NCI-H226 (cell line): Measurements from ENCODE around the gene GFOD1.

Experiments used
- DNase-seq: peaks from one replicate; pipeline ENCODE4 v3.0.0-alpha.2; 2015

Gene GFOD1

GRCh38 chr6:13485923-13486562 is 1.4 kb downstream of the GFOD1 start:
- peak; percentile 54 for DNase-seq

GRCh38 chr6:13485303-13485702 is 2.1 kb downstream of the GFOD1 start:
- no peak for DNase-seq

DNA sequence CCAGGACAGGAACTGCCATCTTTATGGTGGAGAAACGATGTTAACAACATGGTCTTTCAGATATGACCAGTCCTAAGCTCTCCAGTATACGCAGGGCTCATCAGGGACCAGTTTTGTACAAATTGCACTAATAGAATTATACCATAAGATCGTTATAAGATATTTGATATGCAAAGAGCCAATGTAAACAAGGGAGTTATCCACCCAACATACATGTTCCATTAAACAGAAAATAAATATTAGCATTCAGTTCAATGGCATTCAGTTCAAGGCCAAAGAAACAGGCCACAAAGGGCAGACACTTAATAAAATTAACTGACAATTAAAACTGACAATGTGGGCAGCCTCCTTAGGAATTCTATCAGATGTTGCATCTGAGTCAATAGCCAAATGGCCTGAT is 2.6 kb downstream of the GFOD1 start:
- DNase-seq = no peak

DNA sequence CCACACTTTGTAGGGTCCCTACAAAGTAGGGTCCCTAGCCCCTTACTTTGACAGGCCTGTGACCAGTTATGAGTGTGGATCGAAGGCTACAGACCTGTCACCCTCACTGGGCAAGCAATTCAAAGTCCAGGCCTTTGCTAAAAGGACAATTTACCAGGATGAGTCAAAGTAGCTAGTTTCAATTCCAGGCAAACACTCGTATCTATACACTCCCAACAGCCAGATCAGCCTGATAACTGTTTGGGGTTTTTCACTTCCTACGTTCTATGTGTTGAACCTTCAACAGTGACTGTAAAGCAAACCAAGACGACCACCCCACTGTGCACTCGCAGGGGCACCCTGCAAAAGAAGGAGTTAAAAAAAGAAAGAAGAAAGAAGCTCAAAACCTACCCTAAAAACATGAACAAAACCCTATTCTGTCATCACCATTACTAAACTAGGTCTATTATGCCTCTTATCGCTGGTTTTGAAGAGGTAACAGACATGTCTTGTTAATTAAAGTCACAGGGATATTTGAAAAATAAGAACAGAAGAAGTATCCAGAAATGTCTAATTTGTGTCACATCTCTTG is 3.2 kb downstream of the GFOD1 start:
- DNase-seq = no peak

GRCh38 chr6:13480631-13481501 is 6.5 kb downstream of the GFOD1 start:
- peak; percentile 71 for DNase-seq

GRCh38 chr6:13479971-13480434 is 7.4 kb downstream of the GFOD1 start:
- peak; percentile 43 for DNase-seq

- DNase-seq = no peak
These were observed 8.1 kb downstream of the GFOD1 start for GRCh38 chr6:13479206-13479800.

DNA sequence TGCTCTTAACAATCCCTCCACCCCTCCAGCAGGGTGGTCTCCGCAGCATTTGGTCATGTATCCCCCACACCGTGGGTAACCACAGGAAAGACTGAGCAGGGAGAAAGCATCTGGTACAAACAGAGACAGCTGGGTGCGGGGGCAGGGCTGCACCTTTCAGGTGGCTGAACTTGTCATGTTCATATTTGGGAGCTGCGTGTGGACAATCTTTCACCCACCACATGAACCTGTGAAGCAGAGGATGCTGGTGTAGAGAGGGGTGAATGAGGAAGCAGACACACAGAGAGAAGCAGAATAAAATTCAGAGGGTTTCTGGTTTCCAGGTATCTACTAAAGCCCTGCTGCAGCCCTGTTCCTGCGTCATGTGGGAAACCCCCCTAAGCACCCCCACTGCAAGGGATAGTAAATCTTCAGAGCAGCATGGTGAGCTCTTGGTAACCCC is 8.9 kb downstream of the GFOD1 start:
- no peak for DNase-seq

GRCh38 chr6:13474787-13475186 is 12.6 kb downstream of the GFOD1 start:
- no peak for DNase-seq

DNA sequence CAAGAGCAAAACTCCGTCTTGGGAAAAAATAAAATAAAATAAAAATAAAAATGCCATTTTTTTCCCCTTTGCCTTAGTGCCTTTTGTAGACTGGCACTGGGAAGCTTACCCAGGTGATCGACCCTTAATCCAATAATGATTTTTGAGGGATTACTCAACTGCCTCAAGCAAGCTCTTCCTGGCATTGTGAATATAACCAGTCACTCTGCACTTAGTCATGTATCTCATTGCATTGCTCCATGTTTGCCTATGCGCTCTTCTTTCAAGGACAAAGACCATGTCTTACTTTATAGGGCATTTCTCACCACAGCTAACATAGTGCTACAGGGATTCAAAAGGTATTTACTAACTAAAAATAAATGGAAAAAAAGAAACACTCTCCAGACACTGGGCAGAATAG is 13.0 kb downstream of the GFOD1 start:
- no peak for DNase-seq

- DNase-seq = no peak
These were observed 13.6 kb downstream of the GFOD1 start for GRCh38 chr6:13473768-13474165.

DNA sequence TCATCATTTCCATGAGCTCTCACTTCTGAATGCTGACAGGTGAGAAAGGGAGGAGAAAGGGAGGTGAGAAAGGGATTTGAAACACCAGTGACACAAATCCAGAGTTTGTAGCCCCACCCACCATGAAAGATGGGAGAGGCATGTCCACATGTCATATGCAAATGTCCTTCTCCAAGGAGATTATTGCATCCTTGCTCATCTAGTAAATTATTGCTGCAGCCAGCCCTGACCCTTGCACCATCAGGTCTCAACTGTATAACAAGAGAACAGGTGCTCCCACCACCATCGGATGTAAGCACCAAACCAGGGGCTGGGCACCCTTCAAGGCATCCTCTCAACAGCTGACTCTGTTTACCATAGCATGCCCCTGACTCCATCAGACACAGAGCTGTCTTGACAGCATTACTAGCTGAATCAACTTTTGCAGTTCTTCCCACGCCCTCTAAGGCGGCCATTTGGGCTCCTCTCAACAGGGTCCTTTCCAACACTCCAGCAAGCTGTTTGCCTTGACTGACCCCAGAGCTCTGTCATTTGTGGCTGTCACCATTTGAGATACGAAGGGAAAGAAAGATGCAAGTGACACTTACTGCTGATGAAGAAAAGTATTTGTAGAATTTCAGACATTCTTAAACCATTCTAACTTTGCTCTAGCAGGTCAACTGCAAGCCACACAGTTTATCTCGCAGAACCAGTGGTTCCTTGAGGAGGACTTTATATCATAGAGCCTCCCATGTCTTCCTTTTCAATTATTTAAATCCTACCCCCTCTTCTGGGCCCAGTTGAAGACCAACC is 14.2 kb downstream of the GFOD1 start:
- DNase-seq = no peak

DNA sequence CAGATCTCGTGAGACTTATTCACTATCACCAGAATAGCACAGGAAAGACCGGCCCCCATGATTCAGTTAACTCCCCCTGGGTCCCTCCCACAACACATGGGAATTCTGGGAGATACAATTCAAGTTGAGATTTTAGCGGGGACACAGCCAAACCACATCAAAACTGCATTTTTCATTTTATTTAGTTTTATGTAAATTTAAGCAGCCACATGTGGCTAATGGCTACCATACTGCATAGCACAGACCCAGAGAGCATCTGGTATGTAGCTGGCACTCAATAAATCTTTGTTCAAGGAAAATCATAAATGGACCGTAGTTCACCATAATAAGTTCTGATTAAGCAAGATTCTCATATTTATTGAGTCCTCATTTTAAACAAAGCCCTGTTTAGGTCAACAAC is 15.3 kb downstream of the GFOD1 start:
- DNase-seq = no peak

- DNase-seq = no peak
These were observed 16.2 kb downstream of the GFOD1 start for GRCh38 chr6:13471184-13471583.

GRCh38 chr6:13470238-13471140 is 16.9 kb downstream of the GFOD1 start:
- DNase-seq = no peak

DNA sequence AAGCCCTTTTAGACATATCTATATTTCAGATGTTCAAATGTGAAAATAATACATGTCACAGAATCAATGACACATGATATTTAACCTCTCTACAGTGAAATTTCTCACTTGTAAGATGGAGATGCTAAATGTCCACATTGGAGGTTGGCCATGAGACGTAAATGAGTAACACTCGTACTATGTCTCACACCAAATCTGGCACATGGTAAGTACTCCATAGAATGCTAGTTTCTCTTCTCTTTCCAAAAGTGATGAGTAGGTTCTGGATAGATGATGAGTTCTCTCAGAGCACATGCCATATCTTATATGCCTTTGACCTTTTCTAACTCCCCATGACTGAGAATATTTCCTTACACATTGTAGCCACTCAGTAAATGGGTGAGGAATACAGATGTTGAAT is 17.7 kb downstream of the GFOD1 start:
- DNase-seq = no peak

DNA sequence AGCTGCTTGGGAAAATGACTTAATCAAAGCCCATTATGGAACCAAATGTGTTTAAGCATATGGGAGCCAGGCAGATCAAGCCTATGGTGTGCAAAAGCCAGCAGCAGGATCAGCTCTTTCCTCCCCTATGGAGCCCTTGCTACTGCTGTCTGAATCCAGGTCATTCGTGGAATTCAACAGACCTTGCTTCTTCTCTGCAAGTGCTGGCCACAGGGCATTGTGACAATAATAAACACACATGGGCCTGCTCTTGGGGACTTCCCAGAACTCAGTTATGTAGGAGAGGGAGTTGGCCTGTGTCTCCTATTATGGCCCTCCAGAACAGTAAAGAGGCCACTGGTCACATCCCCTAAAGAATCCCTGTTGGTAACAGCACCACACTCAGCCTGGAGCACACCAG is 18.6 kb downstream of the GFOD1 start:
- no peak for DNase-seq

DNA sequence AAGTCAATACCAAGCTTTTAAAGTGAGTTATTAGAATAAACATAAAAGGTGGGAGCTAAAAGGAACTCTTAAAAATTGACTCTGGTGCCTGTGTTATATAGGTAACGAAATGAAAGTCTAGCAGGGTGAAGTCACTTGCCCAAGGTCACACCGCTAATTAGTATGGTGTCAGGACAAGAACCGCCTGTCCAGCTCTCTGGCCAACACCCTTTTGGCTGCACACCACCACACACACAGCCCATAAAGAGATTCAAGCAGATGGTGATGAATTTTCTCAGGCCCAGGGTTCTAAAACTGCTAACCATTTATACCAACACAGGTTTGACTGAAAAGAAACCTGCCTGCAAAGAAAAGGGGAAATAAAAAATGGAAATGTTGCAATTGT is 20.2 kb downstream of the GFOD1 start:
- no peak for DNase-seq

GRCh38 chr6:13466304-13467215 is 20.8 kb downstream of the GFOD1 start:
- no peak for DNase-seq

DNA sequence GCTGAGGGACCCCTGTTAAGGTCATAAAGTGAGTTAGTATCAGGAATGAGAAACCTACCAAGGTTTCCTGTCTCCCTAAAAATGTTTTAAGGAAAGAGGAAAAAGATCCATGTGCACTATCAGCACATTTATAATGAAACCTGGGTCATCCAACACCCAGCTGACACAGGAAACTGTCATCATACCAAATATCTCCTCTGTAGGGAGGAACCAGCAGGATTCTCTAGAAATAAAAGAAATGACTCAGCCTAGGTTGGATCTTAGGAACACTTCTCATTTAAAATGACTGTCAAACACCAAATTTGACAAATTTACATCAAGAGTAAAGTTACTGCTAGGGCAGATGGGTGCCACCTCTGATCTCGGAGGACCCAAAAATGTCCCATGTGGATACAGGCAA is 21.7 kb downstream of the GFOD1 start:
- DNase-seq = no peak

DNA sequence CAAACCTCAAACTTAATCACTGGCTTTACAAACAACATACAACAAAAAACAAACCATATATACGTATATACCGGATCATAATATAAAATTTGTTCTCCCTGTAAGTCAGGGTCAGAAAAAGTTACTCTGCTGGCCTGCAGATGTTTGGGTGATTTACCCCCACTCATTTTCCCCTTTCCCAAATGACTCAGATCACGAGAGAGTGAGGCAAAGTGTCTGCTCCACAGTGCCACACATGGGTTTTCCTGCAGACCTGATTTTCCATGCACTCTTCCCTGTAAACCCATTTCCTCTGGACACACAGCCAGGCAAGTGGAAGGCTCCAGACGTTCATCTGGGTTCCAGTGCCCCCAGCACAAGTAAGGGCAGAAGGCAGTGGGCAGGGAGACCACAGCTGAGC is 23.5 kb downstream of the GFOD1 start:
- DNase-seq = no peak
